GM21367 (cell line): ENCODE results near the gene CLEC2L.

Experiments
- ATAC-seq: cut with Tn5 transposase; IDR thresholded peaks from one replicate; pipeline ENCODE4 v1.9.1; 2021; ENCODE audit not compliant: unreplicated experiment

Gene CLEC2L

DNA sequence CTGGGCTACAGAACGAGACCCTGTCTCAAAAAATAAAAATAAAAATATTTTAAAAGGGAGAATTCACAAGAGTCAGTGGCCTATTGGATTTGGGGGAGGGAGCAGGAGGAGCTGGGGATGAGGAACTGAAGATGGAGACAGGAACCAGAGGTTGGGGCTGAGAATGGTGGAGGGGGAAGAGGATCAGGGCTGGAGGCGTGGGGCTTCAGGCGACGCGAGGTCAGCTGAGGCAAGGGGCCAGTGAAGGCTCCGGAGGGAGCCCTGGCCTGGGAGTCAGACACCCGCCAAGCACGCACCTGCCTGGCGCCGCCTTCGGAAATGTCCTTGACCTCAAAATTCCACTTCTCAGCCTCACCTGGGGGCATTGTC lies 671 bp upstream of the CLEC2L start:
- ATAC-seq = no peak

DNA sequence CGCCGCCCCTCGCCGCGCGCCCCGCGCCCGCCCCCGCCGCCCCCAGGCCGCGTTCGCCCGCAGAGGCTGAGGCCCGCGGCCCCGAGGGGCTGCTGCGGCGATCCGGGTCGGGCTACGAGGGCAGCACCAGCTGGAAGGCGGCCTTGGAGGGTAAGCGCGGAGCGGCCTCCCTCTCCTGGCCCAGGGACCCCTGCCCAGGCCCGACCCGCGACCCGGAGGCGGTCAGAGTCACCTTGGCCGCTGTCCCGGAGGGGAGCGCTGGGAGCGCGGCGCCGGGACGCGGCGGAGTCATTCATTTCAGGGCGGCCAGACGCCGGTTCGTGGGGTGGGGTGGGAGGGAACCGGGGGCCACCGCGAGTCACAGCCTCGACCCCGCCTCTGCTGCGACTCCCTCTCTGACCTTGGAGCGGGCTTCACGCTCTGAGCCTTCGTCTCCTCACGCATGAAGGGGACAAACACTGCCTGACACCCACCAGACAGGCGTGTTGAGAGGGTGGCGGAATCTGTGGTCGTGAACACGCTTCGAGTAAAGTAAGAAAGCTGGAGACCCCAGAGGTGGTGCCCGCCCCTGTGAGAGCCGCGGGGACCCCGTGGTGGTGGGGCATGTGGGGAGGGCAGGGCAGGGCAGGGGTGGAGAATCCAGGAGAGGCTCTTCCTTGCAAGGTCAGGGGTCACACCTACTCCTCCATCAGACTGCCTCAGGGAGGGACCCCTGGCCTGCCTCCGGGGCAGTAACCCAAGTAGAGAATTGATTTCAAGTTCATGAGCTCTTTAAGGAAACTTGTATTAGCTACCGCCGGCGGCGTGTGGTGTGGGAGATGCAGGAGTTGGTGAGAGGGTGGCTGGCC lies 707 bp downstream of the CLEC2L start:
- no peak for ATAC-seq

DNA sequence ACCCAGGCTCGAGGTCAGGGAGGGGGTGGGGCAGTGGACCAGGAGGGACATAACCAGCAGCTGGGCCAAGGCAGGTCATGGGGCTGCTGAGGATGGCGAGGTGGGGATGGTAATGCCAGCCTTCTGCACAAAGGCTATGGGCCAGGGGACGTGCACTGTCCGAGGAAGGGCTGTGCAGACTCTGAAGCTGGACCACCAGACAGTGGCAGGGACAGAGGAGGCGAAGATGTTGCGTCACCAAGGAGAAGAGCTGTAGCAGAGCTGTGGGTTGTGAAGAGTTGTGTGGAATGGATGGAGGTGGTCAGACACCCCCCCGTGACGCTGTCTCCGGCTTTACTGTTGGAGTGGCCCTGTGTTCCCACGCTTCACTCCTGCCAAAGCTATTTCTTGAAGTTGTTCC lies 1.8 kb downstream of the CLEC2L start:
- ATAC-seq = no peak

- no peak for ATAC-seq
These were observed 2.3 kb downstream of the CLEC2L start for GRCh38 chr7:139525750-139526149.

GRCh38 chr7:139526578-139527544 lies 3.4 kb downstream of the CLEC2L start:
- no peak for ATAC-seq

- no peak for ATAC-seq
These were observed 7.6 kb downstream of the CLEC2L start for GRCh38 chr7:139531094-139531493.

GRCh38 chr7:139532636-139533155 lies 9.2 kb downstream of the CLEC2L start:
- no peak for ATAC-seq

DNA sequence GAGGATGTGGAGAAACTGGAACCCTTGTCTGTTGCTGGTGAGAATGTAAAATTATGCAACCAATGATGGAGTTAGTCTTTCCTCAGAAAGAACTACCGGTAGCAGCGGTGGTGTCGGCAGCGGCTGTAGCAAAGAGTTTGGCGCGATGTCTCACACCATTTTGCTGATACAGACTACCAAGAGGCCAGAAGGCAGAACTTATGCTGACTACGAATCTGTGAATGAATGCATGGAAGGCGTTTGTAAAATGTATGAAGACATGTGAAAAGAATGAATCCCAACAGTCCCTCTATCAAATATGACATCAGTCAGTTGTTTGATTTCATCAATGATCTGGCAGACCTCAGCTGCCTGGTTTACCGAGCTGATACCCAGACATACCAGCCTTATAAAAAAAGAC lies 10.6 kb downstream of the CLEC2L start:
- ATAC-seq = no peak

DNA sequence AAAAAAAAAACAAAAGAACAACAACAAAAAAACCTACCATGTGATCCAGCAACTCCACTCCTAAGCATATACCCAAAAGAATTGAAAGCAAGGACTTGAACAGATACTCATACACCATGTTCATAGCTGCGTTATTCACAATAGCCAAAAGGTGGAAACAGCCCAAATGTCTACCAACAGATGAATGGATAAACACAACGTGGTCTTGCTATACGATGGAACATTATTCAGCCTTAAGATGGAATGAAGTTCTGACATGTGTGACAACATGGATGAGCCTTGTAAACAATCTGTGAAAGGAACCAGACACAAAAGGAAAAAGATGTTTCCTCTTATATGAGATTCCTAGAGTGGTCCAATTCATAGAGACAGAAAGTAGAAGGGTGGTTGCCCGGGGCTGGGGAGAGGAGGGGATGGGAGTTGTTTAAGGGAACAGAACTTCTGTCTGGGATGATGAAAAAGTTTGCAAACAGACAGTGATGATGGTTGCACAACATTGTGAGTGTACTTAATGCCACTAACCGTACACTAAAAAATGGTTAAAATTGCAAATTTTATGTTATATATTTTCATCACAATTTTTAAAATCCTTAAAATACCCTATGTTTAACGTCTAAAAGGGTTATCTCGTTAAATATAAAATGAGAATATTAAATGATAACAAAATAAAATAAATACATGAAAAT lies 11.6 kb downstream of the CLEC2L start:
- no peak for ATAC-seq

- ATAC-seq = no peak
These were observed 12.7 kb downstream of the CLEC2L start for GRCh38 chr7:139536152-139536551.

GRCh38 chr7:139538881-139539635 lies 15.6 kb downstream of the CLEC2L start:
- ATAC-seq = no peak

GRCh38 chr7:139540203-139540602 lies 16.7 kb downstream of the CLEC2L start:
- no peak for ATAC-seq

DNA sequence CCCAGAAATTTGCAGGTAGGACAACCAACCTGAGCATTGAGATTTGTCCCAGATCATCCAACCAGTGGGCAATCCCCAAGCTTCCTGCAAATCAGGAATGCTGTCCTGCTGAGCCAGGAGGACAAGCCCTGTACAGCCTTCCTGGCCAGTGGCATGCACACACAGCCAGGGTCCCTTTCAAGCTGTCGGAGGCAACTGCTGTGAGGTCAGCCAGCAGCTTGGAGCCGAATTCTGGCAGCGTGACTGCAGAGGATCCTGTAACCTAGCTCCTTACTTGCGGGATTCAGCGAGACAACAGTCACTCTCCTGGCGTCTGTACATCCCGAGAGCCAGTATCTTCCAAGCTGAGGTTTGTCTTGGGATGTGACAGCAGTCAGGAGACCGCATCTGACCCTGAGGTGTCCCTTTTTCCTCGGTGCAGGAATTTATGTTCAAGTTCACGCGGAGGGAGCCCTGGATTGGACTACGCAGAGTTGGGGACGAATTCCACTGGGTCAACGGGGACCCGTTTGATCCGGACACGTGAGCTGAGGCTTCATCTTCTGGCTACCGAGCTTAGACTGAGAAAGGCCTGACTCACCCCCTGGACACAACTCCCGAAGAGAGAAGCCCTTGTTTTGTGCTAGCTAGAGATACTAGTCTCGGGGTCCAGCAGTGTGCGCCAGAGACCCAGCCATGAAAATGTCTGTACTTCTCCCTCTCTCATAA lies 18.3 kb downstream of the CLEC2L start:
- no peak for ATAC-seq

DNA sequence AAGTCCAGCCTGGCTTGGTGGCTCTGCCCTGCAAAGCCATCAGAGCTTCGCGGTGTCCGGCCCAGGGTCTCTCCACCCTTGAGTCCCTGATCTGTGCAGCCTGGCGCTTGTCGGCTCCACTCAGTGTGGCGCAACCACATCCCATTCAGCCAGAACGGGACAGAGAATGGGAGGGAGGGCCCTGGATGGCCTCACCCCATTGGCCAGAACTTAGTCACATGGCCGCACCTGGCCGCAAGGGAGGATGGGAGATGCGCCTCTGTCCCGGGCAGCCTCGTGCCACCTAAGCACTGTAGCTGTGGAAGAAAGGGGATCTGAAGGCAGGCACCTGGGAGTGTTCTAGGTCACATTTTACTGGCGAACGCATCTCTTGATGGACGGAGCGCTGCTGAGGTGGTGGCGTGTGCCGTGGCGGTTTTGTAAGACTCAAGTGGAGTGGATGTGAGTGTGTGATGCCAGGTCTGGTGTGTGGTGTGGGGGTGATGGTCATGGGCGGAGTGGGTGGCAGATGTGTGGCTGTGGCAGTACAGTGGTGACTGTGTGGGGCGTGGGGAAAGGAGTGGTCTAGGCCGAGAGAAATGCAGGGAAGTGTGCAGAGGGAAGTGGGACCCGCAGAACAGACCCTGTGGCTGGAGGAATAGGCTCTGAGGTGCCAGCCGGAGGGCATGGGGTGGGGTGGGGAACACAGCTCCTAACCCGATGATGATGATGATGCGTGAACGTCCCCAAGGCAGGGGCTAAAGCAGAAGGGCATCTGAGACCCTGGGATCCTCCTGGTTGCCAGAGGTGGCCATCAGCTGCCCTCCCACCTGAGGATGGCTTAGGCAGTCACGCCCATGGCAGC lies 19.0 kb downstream of the CLEC2L start:
- ATAC-seq = no peak

- no peak for ATAC-seq
These were observed 20.5 kb downstream of the CLEC2L start for GRCh38 chr7:139543801-139544603.

- ATAC-seq = no peak
These were observed 21.2 kb downstream of the CLEC2L start for GRCh38 chr7:139544645-139545044.

GRCh38 chr7:139548302-139549028 lies 25.0 kb downstream of the CLEC2L start:
- no peak for ATAC-seq
